ENCODE results near the gene CAPN2. TPM values are rescaled to one million over a fixed set of nuclear protein-coding genes. Genes with fewer than 3 reads are reported as not detected.
A peak's percentile ranks its signal among the peaks of the same experiment; 100 is the strongest.
"Not testable (repeated sequence)": the region's sequence is repeated elsewhere in the genome, so short reads cannot be mapped to it uniquely, and the experiment has no call there.

Gene CAPN2
- total RNA-seq, 2 donors from 2014 or later = 218 to 220 TPM

GRCh38 chr1:223729906-223730305 is 17.6 kb downstream of the CAPN2 start:
- H3K4me1 Mint-ChIP-seq = peaks cover 56% of the 10 kb centered on the region
- no peak for ATAC-seq
- peak overlapping the region; percentile 89 for H3K27ac Mint-ChIP-seq
- H3K36me3 Mint-ChIP-seq (ENCODE audit: low read depth) = peaks cover 10% of the 10 kb centered on the region
- H3K27me3 Mint-ChIP-seq = no peaks in the 10 kb centered on the region
- DNase-seq = no peak
- no peak overlapping the region for H3K4me3 Mint-ChIP-seq
- no peaks in the 10 kb centered on the region for H3K9me3 ChIP-seq (ENCODE audit: control insufficient read depth, low read length, poor library complexity, severe bottlenecking)

DNA sequence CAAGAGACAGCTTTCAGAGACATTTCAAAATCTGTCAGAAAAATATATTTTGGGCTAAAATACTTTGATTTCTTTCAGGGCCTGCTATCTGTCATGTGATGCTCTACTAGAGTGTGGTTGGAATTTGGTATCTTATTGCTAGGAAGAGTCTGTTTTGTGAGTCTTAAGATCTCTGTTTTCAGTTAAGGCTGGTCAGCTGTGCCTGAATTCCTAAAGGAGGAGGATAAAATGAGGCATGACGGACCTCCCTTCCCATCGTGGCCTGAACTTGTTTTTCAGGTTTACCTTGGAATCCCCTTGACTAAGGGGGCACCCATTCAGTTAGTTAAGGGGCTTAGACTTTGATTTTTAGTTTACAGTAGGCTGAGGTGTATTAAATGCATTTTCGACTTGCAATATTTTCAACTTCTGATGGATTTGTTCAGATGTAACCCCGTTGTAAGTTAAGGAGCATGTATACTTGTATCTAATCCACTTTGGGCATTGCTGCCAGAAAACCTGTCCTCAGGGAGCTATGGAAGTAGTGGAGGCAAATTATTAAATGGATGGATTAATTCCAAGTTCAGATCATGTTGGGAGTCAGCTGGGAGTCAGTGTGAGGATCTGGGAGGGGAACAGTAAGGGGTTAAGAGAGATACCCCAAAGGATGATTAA is 18.3 kb downstream of the CAPN2 start:
- peak overlapping the region; percentile 36 for H3K4me3 Mint-ChIP-seq
- H3K27ac Mint-ChIP-seq = peak overlapping the region; percentile 89
- peaks cover 10% of the 10 kb centered on the region for H3K36me3 Mint-ChIP-seq (ENCODE audit: low read depth)
- H3K9me3 ChIP-seq (ENCODE audit: control insufficient read depth, low read length, poor library complexity, severe bottlenecking) = no peaks in the 10 kb centered on the region
- H3K27me3 Mint-ChIP-seq = no peaks in the 10 kb centered on the region
- ATAC-seq (no peak), DNase-seq (no peak)
- H3K4me1 Mint-ChIP-seq = peaks cover 56% of the 10 kb centered on the region

GRCh38 chr1:223731133-223731770 is 18.9 kb downstream of the CAPN2 start:
- ATAC-seq (no peak), DNase-seq (no peak)
- no peak overlapping the region for H3K4me3 Mint-ChIP-seq
- no peaks in the 10 kb centered on the region for H3K9me3 ChIP-seq (ENCODE audit: control insufficient read depth, low read length, poor library complexity, severe bottlenecking)
- H3K27me3 Mint-ChIP-seq = no peaks in the 10 kb centered on the region
- peaks cover 10% of the 10 kb centered on the region for H3K36me3 Mint-ChIP-seq (ENCODE audit: low read depth)
- peak overlapping the region; percentile 89 for H3K27ac Mint-ChIP-seq
- H3K4me1 Mint-ChIP-seq = peaks cover 49% of the 10 kb centered on the region

DNA sequence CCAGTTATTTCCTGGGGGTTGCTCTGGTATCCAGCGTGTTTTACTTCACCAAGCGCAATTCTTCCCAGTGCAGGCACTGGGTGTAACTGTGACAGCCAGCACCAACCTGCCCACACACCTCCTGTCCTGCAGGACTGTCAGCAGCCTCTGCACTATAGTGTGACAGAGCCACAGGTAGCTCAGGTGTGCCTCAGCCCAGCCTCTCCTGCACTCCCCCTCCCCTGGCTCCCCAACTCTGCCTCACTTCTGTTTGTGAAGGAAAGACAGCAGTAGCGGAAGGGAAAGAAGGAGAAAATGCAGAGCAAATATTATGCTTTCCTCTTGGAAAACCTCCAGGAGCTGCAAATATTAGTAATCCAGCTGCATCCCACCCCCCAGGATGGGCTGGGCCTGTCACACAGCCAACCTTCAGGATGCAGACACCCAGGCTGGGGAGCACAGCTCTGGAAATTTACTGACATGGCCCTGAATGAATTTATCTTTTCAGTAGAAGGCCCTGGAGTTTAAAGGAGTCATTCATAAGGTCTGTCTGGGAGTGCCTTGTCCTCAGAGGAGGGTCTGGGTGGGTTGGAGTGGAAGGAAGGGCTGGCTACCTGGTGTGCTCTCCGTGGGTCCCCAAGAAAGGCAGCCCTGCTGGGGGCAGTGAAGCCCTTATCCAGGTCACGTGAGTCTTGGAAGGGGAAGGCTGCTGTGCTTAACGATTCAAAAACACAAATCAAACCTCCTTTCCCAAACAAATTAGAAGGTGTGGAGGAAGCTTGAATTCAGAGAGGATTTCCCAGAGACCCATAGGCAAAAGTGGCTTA is 20.9 kb downstream of the CAPN2 start:
- no peak for ATAC-seq
- Mint-ChIP-seq H3K27me3 (no peaks in the 10 kb centered on the region), H3K4me3 (no peak overlapping the region), H3K36me3 (ENCODE audit: low read depth) (peaks cover 8% of the 10 kb centered on the region), H3K27ac (peak overlapping the region; percentile 83), H3K4me1 (peaks cover 38% of the 10 kb centered on the region)
- no peak for DNase-seq
- no peaks in the 10 kb centered on the region for H3K9me3 ChIP-seq (ENCODE audit: control insufficient read depth, low read length, poor library complexity, severe bottlenecking)

- Mint-ChIP-seq H3K4me1 (peaks cover 32% of the 10 kb centered on the region), H3K27me3 (no peaks in the 10 kb centered on the region), H3K27ac (peak overlapping the region; percentile 83), H3K36me3 (ENCODE audit: low read depth) (peaks cover 6% of the 10 kb centered on the region), H3K4me3 (no peak overlapping the region)
- no peaks in the 10 kb centered on the region for H3K9me3 ChIP-seq (ENCODE audit: control insufficient read depth, low read length, poor library complexity, severe bottlenecking)
- ATAC-seq (no peak), DNase-seq (no peak)
Measured at GRCh38 chr1:223733898-223734852, 21.8 kb downstream of the CAPN2 start.

DNA sequence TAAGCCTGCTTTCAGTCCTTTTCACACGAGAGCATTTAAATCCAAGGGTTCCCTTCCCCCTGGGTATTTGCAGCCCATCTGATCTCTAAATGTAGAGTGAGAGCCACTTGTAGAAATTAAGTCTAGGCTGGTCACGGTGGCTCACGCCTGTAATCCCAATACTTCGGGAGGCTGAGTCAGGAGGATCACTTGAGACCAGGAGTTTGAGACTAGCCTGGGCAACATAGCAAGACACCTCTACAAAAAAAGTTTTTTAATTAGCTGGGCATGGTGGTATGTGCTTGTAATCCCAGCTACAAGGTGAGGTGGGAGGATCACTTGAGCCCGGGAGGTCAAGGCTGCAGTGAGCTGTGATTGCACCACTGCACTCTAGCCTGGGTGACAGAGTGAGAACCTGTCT is 24.3 kb downstream of the CAPN2 start:
- H3K9me3 ChIP-seq (ENCODE audit: control insufficient read depth, low read length, poor library complexity, severe bottlenecking); H3K36me3 Mint-ChIP-seq (ENCODE audit: low read depth); H3K27me3 Mint-ChIP-seq; H3K4me3 Mint-ChIP-seq; ATAC-seq; DNase-seq: not testable (repeated sequence)
- H3K4me1 Mint-ChIP-seq = peaks cover 21% of the 10 kb centered on the region
- H3K27ac Mint-ChIP-seq = peak overlapping the region; percentile 77

- H3K36me3 Mint-ChIP-seq (ENCODE audit: low read depth) = no peaks in the 10 kb centered on the region
- H3K27me3 Mint-ChIP-seq = no peaks in the 10 kb centered on the region
- H3K4me3 Mint-ChIP-seq = no peak overlapping the region
- H3K4me1 Mint-ChIP-seq = peaks cover 17% of the 10 kb centered on the region
- peak overlapping the region; percentile 77 for H3K27ac Mint-ChIP-seq
- ATAC-seq = no peak
- no peaks in the 10 kb centered on the region for H3K9me3 ChIP-seq (ENCODE audit: control insufficient read depth, low read length, poor library complexity, severe bottlenecking)
- DNase-seq = no peak
Measured at GRCh38 chr1:223737342-223737741, 25.0 kb downstream of the CAPN2 start.

- Mint-ChIP-seq H3K27ac (peak overlapping the region; percentile 75), H3K4me3 (no peak overlapping the region), H3K36me3 (ENCODE audit: low read depth) (no peaks in the 10 kb centered on the region), H3K4me1 (peaks cover 15% of the 10 kb centered on the region), H3K27me3 (no peaks in the 10 kb centered on the region)
- ATAC-seq (no peak), DNase-seq (no peak)
- no peaks in the 10 kb centered on the region for H3K9me3 ChIP-seq (ENCODE audit: control insufficient read depth, low read length, poor library complexity, severe bottlenecking)
Measured at GRCh38 chr1:223738465-223739365, 26.4 kb downstream of the CAPN2 start.

DNA sequence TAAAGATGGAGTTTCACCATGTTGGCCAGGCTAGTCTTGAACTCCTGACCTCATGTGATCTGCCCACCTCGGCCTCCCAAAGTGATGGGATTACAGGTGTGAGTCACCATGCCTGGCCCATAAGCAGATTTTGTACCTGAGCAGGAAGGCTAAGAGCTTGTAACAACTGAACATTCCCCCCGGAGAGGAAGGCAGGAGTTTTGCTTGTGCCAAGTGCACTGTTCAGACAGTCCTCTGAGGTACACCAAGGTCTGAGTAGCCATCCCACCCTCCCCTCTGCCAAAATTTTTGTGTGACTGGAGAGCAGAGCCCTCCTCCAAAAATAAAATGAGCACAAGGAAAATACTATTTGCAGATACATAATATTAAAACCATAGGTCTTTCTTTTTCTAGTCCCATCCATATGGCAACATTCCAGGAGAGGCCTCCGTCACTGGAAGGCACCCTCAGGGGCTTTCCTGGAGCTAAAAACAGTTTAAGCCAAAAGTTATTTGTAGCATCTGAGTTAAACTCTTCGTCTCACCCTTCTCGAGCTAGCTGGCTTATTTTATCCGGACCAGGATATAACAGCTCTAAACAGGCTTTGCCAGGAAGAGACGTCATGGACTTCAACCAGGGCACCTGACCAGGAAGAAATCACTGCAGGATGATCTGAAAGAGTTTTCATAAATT is 27.2 kb downstream of the CAPN2 start:
- H3K4me3 Mint-ChIP-seq = no peak overlapping the region
- ATAC-seq (no peak), DNase-seq (no peak)
- no peaks in the 10 kb centered on the region for H3K36me3 Mint-ChIP-seq (ENCODE audit: low read depth)
- no peaks in the 10 kb centered on the region for H3K27me3 Mint-ChIP-seq
- H3K4me1 Mint-ChIP-seq = peaks cover 16% of the 10 kb centered on the region
- H3K27ac Mint-ChIP-seq = peak overlapping the region; percentile 75
- H3K9me3 ChIP-seq (ENCODE audit: control insufficient read depth, low read length, poor library complexity, severe bottlenecking) = no peaks in the 10 kb centered on the region

DNA sequence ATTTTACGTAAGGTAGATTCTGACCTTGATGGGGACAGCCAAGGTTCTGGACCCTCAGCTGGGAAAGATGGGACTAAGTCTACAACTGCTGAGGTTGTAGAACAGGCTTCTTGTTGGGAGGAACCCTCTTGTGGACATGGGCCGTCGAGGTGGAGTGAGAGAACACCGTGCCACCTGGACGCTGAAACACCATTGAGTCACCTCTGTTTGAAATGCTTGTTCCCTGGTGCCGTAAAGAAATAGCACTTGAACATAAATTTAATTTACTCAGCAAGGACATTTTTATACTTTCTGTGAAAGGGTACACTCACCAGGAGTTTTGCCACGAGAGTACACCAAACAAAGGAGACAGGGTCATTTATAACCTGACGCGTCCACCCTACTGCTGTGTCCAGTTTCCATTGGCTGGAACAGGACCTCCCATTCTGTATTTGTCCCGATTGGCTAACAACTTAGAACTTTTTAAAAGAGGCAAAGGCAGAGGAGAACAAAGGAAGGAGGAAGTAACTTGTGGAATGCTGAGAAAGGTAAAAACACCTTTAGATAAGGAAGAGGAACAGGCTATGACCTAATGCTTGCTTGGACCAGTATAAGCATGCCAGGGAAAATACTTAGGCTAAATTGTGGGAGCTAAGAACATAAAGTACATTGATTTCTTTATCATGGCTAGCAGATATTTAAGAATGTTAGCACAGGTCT is 27.8 kb downstream of the CAPN2 start:
- H3K27ac Mint-ChIP-seq = peak overlapping the region; percentile 75
- ATAC-seq; H3K9me3 ChIP-seq (ENCODE audit: control insufficient read depth, low read length, poor library complexity, severe bottlenecking); DNase-seq; H3K27me3 Mint-ChIP-seq; H3K4me3 Mint-ChIP-seq; H3K36me3 Mint-ChIP-seq (ENCODE audit: low read depth): not testable (repeated sequence)
- H3K4me1 Mint-ChIP-seq = peaks cover 16% of the 10 kb centered on the region

DNA sequence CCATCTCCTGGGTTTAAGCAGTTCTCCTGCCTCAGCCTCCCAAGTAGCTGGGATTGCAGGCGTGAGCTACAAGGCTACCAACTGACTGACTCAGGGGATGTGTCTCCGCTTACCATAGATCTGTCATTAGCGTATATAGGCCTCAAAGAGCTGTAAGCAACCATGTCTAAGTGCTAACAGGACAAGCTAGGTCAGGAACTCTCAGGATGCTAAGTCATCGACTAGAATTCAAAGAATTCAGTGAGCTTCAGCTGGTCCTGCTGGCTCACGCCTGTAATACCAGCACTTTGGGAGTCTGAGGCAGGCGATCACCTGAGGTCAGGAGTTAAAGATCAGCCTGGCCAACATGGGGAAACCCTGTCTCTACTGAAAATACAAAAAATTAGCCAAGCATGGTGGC is 29.5 kb downstream of the CAPN2 start:
- H3K27me3 Mint-ChIP-seq = no peaks in the 10 kb centered on the region
- DNase-seq (no peak), ATAC-seq (no peak)
- no peaks in the 10 kb centered on the region for H3K9me3 ChIP-seq (ENCODE audit: control insufficient read depth, low read length, poor library complexity, severe bottlenecking)
- H3K27ac Mint-ChIP-seq = no peak overlapping the region
- no peaks in the 10 kb centered on the region for H3K36me3 Mint-ChIP-seq (ENCODE audit: low read depth)
- H3K4me3 Mint-ChIP-seq = no peak overlapping the region
- peaks cover 14% of the 10 kb centered on the region for H3K4me1 Mint-ChIP-seq
